ENCODE data around the gene SPECC1.
"Not testable (repeated sequence)": the region's sequence is repeated elsewhere in the genome, so short reads cannot be mapped to it uniquely, and the experiment has no call there.

The SPECC1 gene

DNA sequence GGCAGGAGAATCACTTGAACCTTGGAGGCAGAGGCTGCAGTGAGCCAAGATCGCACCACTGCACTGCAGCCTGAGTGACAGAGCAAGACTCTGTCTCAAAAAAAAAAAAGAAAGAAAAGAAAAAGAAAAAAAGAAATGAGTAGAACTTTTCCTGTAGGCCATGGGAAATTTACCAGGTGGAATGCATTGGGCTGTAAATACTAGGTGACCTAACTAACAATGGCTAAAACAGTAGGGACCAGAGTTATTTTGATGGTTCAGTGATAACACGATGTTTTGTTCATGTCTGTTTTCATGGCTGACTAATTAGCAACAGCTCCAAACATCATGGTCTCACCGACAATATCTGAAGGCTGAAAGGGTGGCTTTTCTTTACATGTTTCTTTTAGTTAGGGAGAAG, 318.6 kb downstream of the SPECC1 start:
- not testable (repeated sequence) for DNase-seq

DNA sequence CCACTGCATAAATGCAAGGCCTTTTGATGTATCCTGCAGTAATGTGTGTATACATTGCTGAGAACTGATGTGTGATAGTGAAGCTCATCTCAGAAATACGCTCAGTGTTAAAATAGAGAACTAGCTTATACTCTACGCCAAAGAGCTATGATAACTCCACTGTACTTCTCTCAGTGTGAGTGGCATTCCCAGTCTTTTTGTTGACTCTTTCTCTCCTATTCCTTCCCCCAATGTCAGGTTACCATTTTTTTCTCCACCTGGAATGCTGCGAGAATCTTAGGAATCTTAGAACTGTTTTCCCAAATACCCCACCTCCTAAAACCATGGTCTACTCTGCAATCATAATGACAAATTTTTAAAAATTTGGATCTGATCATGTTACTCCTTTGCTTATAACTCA, 342.2 kb downstream of the SPECC1 start:
- DNase-seq, result not testable (repeated sequence)

DNA sequence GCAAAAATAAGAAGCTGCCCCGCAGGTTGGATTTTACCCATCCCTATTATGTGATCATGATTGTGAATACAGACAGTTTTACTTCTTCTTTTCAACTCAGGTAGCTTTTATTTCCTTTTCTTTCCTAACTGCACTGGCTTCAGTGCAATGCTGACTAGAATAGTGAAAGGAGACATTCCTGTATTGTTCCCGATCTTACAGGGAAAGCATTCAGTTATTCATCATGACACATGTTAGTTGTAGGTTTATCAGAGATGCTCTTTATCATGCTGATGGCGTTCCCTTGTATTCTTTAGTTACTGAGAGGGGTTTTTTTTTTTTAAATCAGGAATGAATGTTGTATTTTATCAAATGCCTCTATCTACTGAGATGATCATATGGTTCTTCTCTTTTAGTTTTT, 343.4 kb downstream of the SPECC1 start:
- not testable (repeated sequence) for DNase-seq

DNA sequence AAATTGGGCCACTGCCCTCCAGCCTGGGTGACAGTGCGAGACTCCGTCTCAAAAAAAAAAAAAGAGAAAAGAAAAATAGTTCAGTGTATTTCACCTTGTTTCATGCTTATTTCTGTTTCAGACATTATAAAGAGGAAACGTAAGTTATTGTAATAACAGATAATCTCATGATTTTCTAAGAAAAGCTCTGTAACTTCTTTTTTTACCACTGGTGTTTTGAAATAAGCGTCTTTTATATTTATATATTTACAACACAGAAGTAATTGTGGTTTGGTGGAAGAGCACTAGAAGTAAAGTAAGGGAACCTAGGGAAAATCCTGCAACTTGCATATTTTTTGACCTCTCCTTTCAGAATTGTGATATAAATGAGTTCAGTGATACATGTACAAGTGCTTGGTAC, 354.7 kb downstream of the SPECC1 start:
- not testable (repeated sequence) for DNase-seq

Data from GDM1 (cell line).